Colonic mucosa (tissue), 4 donors: Measurements from ENCODE around the gene OR52R1. TPM values are rescaled to one million over a fixed set of nuclear protein-coding genes. Genes with fewer than 3 reads are reported as not detected.
"Not testable (repeated sequence)": the region's sequence is repeated elsewhere in the genome, so short reads cannot be mapped to it uniquely, and the experiment has no call there.

Experiments used
- DNase-seq: peaks from one replicate; pipeline ENCODE4 v3.0.0-alpha.2; 2020
- H3K27ac ChIP-seq: fragments of 200-600 bp; one replicate; pipeline ENCODE4 v1.8.0; 2021
- H3K27me3 ChIP-seq: fragments of 200-600 bp; one replicate; pipeline ENCODE4 v1.8.0; 2021
- H3K36me3 ChIP-seq: fragments of 200-600 bp; one replicate; pipeline ENCODE4 v1.8.0; 2021
- H3K4me1 ChIP-seq: fragments of 200-600 bp; one replicate; pipeline ENCODE4 v1.8.0; 2021; ENCODE audit warnings: mild to moderate bottlenecking
- H3K4me3 ChIP-seq: fragments of 200-600 bp; one replicate; pipeline ENCODE4 v1.8.0; 2021
- H3K9ac ChIP-seq, 2 donors: one replicate each; pipeline ENCODE4 v1.7.0; 2013; ENCODE audit warnings: control low read depth in 2 of 2, low read depth in 2 of 2, low read length in 2 of 2
- H3K9me3 ChIP-seq: fragments of 200-600 bp; one replicate; pipeline ENCODE4 v1.8.0; 2021
- intact Hi-C: fragments of 100-400 bp; cut with DNase I; formaldehyde crosslinking; loops from one replicate; pipeline ENCODE4 v1.14.1; 2022
- total RNA-seq, 2 donors: library from RNA; stranded (reverse); fragmentation: NEBNext Ultra II Directional in 1 of 2; extraction: Animal tissue kit (Norgen Biotek cat#: 25700) in 1 of 2; gene quantifications; one replicate each; pipeline ENCODE4 v1.2.1, GENCODE V29; 2021
- TF ChIP-seq, protein P1 (sequence below): fragments of 200-600 bp; IDR thresholded peaks from one replicate; pipeline ENCODE4 v1.8.0; 2022; ENCODE audit warnings: antibody characterized with exemption, mild to moderate bottlenecking
- donor health status: healthy.
- donor health status: DM: no; HTN: no; CAD: no.
- donor health status: DM: no; HTN: no; CAD: no.

OR52R1 gene
- total RNA-seq, 2 donors from 2014 or later, result not detected

DNA sequence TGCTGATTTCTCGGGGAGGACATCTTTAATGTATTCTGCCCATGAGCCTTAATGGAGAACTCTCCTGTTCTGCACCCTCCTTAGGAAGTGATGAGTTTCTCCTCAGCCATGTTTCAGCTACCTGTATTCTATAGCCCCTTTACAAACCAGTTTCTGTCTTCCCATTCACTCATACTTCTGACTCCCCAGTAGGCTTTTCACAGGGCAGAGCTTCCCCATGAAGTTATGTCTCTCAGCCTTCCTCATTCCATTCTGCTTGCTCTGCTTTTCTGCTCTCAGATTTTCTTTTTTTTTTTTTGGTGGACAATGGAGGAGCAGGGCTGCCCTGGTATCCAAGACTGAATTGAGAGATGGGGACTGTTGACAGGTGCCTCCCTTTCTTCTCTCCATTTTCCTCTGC lies 4.3 kb upstream of the OR52R1 start:
- no peaks in the 10 kb centered on the region for H3K27me3 ChIP-seq
- H3K4me3 ChIP-seq, result no peak overlapping the region
- DNase-seq, result no peak
- TF ChIP-seq, protein P1, sequence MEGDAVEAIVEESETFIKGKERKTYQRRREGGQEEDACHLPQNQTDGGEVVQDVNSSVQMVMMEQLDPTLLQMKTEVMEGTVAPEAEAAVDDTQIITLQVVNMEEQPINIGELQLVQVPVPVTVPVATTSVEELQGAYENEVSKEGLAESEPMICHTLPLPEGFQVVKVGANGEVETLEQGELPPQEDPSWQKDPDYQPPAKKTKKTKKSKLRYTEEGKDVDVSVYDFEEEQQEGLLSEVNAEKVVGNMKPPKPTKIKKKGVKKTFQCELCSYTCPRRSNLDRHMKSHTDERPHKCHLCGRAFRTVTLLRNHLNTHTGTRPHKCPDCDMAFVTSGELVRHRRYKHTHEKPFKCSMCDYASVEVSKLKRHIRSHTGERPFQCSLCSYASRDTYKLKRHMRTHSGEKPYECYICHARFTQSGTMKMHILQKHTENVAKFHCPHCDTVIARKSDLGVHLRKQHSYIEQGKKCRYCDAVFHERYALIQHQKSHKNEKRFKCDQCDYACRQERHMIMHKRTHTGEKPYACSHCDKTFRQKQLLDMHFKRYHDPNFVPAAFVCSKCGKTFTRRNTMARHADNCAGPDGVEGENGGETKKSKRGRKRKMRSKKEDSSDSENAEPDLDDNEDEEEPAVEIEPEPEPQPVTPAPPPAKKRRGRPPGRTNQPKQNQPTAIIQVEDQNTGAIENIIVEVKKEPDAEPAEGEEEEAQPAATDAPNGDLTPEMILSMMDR, result no peak
- H3K36me3 ChIP-seq, result no peaks in the 10 kb centered on the region
- H3K27ac ChIP-seq, result no peak overlapping the region
- intact Hi-C loops, result no loop called here
- no peak overlapping the region for H3K9ac ChIP-seq
- no peaks in the 10 kb centered on the region for H3K9me3 ChIP-seq
- no peaks in the 10 kb centered on the region for H3K4me1 ChIP-seq

- intact Hi-C loops, H3K27ac ChIP-seq, H3K4me1 ChIP-seq, H3K9me3 ChIP-seq, H3K36me3 ChIP-seq, H3K4me3 ChIP-seq, H3K27me3 ChIP-seq, DNase-seq, H3K9ac ChIP-seq: not testable (repeated sequence)
Measured at GRCh38 chr11:4801316-4801715, 2.9 kb downstream of the OR52R1 start.

DNA sequence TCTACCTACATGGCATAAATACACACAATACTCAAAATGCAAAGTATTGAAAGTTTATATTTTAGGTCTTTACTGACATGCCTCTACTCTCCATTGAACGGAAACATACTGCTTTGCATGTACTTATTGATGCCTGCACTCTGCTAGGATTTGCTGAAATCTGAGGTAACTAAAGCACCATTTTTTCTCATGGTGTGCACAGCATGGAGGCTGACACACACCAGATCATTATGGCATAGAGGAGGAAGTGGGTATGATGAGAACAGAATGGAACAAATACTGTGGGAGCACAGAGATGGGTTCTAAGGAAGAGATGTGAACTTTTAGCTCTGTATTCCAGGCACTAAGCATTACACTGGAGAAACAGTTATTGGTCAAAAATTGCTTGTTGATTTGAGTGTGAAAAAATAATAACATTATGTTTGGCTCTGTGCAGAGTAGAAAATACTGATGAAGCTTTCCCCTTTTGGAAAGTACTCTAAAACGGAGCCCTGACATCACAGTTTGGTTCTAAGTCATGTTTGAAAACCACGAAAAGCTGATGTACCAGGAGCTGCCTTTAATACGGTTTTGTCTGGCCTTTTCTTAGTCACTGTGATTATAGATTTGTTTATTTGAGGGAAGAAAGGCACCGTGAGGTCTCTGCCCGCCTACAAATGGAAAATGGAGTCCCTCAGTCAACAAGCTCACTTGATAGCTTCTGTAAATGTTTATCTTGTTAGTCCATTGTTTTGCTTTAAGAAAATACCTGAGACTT lies 5.6 kb downstream of the OR52R1 start:
- H3K36me3 ChIP-seq, result no peaks in the 10 kb centered on the region
- no peak overlapping the region for H3K9ac ChIP-seq
- no peak overlapping the region for H3K27ac ChIP-seq
- H3K9me3 ChIP-seq, result no peaks in the 10 kb centered on the region
- H3K4me3 ChIP-seq, result no peak overlapping the region
- TF ChIP-seq, protein P1, result no peak
- no peak for DNase-seq
- no peaks in the 10 kb centered on the region for H3K4me1 ChIP-seq
- intact Hi-C loops, result no loop called here
- no peaks in the 10 kb centered on the region for H3K27me3 ChIP-seq

DNA sequence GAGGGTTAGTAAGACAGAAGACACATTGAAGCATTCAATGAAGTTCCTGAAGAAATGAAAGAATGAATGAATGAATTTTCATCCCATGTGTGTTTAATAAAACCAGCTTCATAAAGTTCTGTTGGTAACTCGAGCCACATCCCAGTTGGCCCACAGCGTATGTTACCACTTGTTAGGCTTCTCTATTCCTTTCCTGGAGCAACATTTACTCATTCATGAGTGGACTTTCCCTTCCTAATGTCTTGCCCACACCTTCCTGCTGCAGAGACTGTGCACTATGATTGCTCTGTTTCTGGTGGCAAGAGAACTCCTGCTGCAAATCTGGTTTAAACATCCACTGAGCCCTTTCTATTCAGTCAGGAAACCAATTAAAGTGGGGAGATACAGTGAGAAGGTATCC lies 7.0 kb downstream of the OR52R1 start:
- Histone ChIP-seq H3K4me1 (no peaks in the 10 kb centered on the region), H3K9me3 (no peaks in the 10 kb centered on the region), H3K9ac (no peak overlapping the region), H3K4me3 (no peak overlapping the region), H3K36me3 (no peaks in the 10 kb centered on the region), H3K27me3 (no peaks in the 10 kb centered on the region), H3K27ac (no peak overlapping the region)
- TF ChIP-seq, protein P1, result no peak
- no peak for DNase-seq
- intact Hi-C loops, result no loop called here

DNA sequence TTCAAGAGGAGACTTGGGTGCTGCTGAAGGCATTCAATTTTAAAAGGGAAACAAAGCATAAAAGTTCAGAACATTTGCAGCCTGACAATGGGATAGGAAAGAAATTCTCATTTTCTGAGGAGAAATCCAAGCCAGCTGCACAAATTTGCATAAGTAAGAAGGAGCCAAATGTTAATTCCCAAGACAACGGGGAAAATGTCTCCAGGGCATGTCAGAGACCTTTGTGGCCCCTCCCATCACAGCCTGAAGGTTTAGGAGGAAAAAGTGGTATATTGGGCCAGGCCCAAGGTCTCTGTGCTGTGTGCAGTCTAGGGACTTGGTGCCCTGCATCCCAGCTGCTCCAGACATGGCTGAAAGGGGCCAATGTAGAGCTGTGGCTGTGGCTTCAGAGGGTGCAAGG lies 21.7 kb downstream of the OR52R1 start:
- Histone ChIP-seq H3K27me3 (no peaks in the 10 kb centered on the region), H3K27ac (no peak overlapping the region), H3K4me1 (no peaks in the 10 kb centered on the region), H3K9ac (no peak overlapping the region), H3K4me3 (no peak overlapping the region), H3K36me3 (no peaks in the 10 kb centered on the region), H3K9me3 (no peaks in the 10 kb centered on the region)
- TF ChIP-seq, protein P1, result no peak
- DNase-seq, result no peak
- intact Hi-C loops, result no loop called here

DNA sequence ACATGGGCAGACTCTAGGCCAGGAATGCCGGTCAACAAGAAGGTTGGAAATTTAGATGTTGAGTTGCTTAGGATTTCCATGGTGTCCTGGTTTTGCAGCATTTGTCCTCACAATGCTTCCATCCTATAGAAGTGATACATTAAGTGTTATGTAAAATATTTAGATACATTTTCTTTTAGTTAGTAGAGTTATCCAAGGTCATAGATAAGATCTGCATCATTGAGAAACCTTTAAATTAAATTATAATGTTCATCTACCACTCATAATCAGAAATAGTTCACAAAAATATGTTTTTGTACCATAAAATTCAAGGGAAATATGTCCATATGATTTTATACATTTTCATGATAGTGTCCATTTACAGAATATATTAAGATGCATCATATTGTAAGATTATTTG lies 34.3 kb downstream of the OR52R1 start, which contains the start of gene OR51F1:
OR51F1 (minus strand) TSS at position 101 of the 400 bp plus-strand sequence; CDS start at position 101, 0 bp downstream.
- Histone ChIP-seq H3K4me1 (no peaks in the 10 kb centered on the region), H3K27me3 (no peaks in the 10 kb centered on the region), H3K4me3 (no peak within 1 kb of the TSS), H3K36me3 (no peaks in the 10 kb centered on the region), H3K27ac (no peak within 1 kb of the TSS), H3K9me3 (no peaks in the 10 kb centered on the region), H3K9ac (no peak within 1 kb of the TSS)
- intact Hi-C loops, result no loop called here
- no peak for DNase-seq
- TF ChIP-seq, protein P1, result no peak
